AG04450 (cell line): ENCODE data around the gene DBR1. TPM values are rescaled to one million over a fixed set of nuclear protein-coding genes. Genes with fewer than 3 reads are reported as not detected.

ENCODE experiments used
- CTCF ChIA-PET: fragments of 300-600, 350-600 bp; formaldehyde crosslinking; extraction: SDS; loops from one replicate; lab custom pipeline; 2022; ENCODE audit warnings: antibody characterized with exemption, inconsistent platforms; lab: Charles Lee
- POLR2A ChIA-PET: fragments of 350-600 bp; formaldehyde crosslinking; extraction: SDS; loops from one replicate; lab custom pipeline; 2021; ENCODE audit warnings: antibody characterized with exemption, inconsistent platforms; lab: Yijun Ruan, JAX
- DNase-seq: peaks from one replicate; pipeline ENCODE4 v3.0.0-alpha.2; 2011; ENCODE audit warnings: low read depth, low spot score
- H3K27ac ChIP-seq: one replicate; pipeline ENCODE4 v1.5.1; 2012; ENCODE audit warnings: low read depth, low read length, control low read depth
- H3K27me3 ChIP-seq: one replicate; pipeline ENCODE4 v1.6.0; 2012; ENCODE audit warnings: low read length; ENCODE audit not compliant: control insufficient read depth, insufficient read depth
- H3K4me3 ChIP-seq: 2 replicates; pipeline ENCODE4 v1.5.1; 2011; ENCODE audit warnings: mild to moderate bottlenecking, low read depth, low read length, control low read depth
- H3K9me3 ChIP-seq: 2 replicates; pipeline ENCODE4 v1.5.1; 2012; ENCODE audit warnings: low read length; ENCODE audit not compliant: control insufficient read depth, insufficient read depth
- CTCF ChIP-seq: IDR thresholded peaks from 2 replicates; pipeline ENCODE4 v1.5.1; 2011; ENCODE audit warnings: low read depth, low read length, control low read depth, inconsistent platforms
- polyA plus RNA-seq: library from polyadenylated mRNA; depleted of rRNA; stranded (reverse); fragments of >200 nt; gene quantifications from 2 replicates; pipeline ENCODE4 v1.2.3, GENCODE V29; 2011

Gene DBR1
- polyA plus RNA-seq, 1 experiment: 12.8 TPM

- POLR2A ChIA-PET: interaction anchor here (0.6 kb wide), 1 partner anchor 46 kb away, joined by 3 read pairs; no protein-coding TSS in a partner anchor
- DNase-seq: no peak
- H3K4me3 ChIP-seq: no peak overlapping the region
- no peak overlapping the region for H3K27ac ChIP-seq
- no peak for TF ChIP-seq CTCF
- H3K9me3 ChIP-seq: no peaks in the 10 kb centered on the region; the same call in 1 of the 2 replicates
- H3K27me3 ChIP-seq: peaks cover 5% of the 10 kb centered on the region
- CTCF ChIA-PET: interaction anchor here (0.7 to 1.5 kb wide), 5 partner anchors 8 to 30 kb away, joined by 3 to 9 read pairs (median 4); partner anchors contain the start of gene DZIP1L
These were observed 46.9 kb downstream of the DBR1 start for GRCh38 chr3:138127636-138128365.

GRCh38 chr3:138125548-138126221 lies 49.0 kb downstream of the DBR1 start:
- POLR2A ChIA-PET: interaction anchor here (1.1 to 1.5 kb wide), 2 partner anchors 10 to 12 kb away, joined by 4 to 7 read pairs; partner anchors contain the start of gene DZIP1L
- CTCF ChIA-PET: interaction anchor here (0.8 kb wide), 1 partner anchor 10 kb away, joined by 3 read pairs; no protein-coding TSS in a partner anchor
- H3K27me3 ChIP-seq: no peaks in the 10 kb centered on the region
- DNase-seq: no peak
- TF ChIP-seq CTCF: no peak
- H3K9me3 ChIP-seq: no peaks in the 10 kb centered on the region; the same call in 1 of the 2 replicates
- peak overlapping the region; percentile 69 for H3K27ac ChIP-seq
- H3K4me3 ChIP-seq: no peak overlapping the region

GRCh38 chr3:138124706-138125355 lies 49.9 kb downstream of the DBR1 start:
- no peaks in the 10 kb centered on the region for H3K27me3 ChIP-seq
- no peak overlapping the region for H3K4me3 ChIP-seq
- ChIA-PET POLR2A (interaction anchor here (1.1 to 1.5 kb wide), 2 partner anchors 9 to 11 kb away, joined by 4 to 7 read pairs; partner anchors contain the start of gene DZIP1L), CTCF (interaction anchor here (1.3 kb wide), 1 partner anchor 55 kb away, joined by 3 read pairs; no protein-coding TSS in a partner anchor)
- no peaks in the 10 kb centered on the region; the same call in 1 of the 2 replicates for H3K9me3 ChIP-seq
- TF ChIP-seq CTCF: no peak
- H3K27ac ChIP-seq: peak overlapping the region; percentile 21
- no peak for DNase-seq

GRCh38 chr3:138124188-138124587 lies 50.5 kb downstream of the DBR1 start:
- no peak for DNase-seq
- no peak overlapping the region for H3K27ac ChIP-seq
- H3K4me3 ChIP-seq: no peak overlapping the region
- H3K9me3 ChIP-seq: no peaks in the 10 kb centered on the region; the same call in 1 of the 2 replicates
- ChIA-PET POLR2A (interaction anchor here (1.5 kb wide), 1 partner anchor 9 kb away, joined by 7 read pairs; the partner anchor contains the start of gene DZIP1L), CTCF (interaction anchor here (1.3 kb wide), 1 partner anchor 55 kb away, joined by 3 read pairs; no protein-coding TSS in a partner anchor)
- H3K27me3 ChIP-seq: no peaks in the 10 kb centered on the region
- TF ChIP-seq CTCF: no peak
